HG02759 (cell line): Measurements from ENCODE around the gene IMP4.

Experiments used
- ATAC-seq: cut with Tn5 transposase; IDR thresholded peaks from one replicate; pipeline ENCODE4 v1.9.1; 2021; ENCODE audit warnings: mild to moderate bottlenecking, moderate library complexity; ENCODE audit not compliant: unreplicated experiment

IMP4 gene

DNA sequence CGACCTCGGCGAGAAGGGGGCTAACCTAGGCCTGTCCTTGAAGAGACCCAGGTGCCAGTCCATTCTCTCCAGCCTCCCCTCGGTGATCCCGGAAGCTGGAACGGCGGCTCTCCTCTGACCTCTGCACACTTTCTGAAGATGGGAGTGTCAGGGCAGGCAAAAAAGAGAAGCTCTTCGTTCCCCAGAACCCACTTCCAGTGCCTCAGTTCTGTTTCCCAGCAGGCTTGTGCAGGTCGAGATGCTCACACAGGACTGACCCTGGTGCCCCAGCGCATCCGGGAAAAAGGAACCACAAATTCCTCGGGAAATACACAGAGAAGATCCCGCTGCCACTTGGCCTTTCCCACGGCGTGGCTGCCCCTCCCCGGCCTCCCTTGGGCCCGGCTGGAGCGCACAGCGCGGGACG lies 12.5 kb downstream of the IMP4 start:
- ATAC-seq = no peak

DNA sequence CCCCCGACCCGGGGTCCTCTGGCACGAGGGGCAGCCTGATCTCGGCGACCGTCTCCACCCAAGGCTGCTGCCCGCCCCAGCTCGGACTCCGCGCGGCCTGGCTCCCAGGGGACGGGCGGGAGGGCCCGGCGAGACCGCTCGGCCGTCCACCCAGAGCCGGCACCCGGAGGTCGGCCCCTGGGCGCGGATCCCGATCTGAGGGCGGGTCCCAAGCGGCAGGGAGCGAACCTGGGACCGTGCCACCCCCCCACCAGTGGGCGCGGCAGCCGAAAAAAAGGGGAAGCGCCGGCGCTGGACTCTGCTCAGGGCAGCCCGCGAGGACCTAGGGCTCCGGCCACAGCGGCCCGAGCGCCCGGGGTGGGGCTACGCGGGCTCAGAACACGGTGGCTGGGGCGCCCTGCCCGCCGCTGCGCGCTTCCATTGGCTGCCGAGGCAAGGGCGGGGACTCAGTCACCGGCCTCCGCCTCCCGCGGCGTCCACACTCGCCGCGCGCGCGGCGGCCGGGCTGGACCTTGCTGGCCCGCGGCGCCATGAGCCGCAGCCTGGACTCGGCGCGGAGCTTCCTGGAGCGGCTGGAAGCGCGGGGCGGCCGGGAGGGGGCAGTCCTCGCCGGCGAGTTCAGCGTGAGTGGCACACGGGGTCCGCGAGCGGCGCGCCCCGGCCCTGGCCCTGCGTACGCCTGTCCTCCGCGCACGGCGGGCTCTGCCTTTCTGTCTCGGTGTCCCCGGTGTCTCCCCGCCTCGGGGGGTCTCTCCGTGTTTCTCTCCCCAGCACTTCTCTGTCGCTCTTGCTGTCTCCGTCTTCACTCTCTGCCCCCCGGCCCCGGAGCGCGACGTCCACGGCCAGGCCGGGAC lies 13.1 kb downstream of the IMP4 start, which contains the start of gene PTPN18:
Gene PTPN18, plus strand, starts transcription at position 479 of the 854 bp plus-strand sequence. Its CDS starts 52 bp downstream, at position 531.
- ATAC-seq = peak; percentile 92

DNA sequence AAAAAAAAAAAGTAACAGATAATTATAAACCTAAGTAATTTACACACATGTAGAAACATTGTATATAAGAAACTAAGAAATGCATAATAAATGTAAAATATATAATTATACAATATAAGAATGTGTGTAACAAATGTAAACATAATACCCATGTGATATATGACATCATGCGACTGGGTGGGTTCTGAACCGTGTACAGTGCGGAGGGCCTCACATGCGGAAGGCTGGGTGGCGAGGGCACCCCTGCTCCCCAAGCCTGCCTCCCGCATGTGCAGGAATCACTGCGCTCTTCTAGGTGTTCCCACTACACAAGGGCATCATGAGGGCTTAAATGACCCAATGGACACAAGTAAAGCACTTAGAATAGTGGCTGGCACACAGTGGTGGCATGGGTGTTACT lies 15.2 kb downstream of the IMP4 start:
- ATAC-seq = no peak

GRCh38 chr2:130358420-130359350 lies 16.0 kb downstream of the IMP4 start:
- ATAC-seq = no peak

GRCh38 chr2:130359466-130359865 lies 16.8 kb downstream of the IMP4 start:
- ATAC-seq = no peak

DNA sequence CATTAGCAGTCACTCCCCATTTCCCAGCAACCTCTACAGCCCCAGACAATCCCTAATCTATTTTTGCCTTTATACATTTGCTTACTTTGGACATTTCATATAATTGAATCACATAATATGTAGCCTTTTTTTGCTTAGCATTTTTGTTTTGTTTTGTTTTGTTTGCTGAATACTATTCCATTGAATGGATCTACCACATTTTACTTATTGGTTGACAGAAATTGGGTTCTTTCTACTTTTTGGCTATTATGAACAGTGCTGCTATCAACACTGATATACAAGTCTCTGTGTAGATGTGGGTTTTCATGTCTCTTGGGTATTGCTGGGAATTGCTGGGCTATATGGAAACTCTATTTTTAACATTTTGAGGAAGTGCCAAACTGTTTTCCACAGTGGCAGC lies 20.8 kb downstream of the IMP4 start:
- no peak for ATAC-seq

DNA sequence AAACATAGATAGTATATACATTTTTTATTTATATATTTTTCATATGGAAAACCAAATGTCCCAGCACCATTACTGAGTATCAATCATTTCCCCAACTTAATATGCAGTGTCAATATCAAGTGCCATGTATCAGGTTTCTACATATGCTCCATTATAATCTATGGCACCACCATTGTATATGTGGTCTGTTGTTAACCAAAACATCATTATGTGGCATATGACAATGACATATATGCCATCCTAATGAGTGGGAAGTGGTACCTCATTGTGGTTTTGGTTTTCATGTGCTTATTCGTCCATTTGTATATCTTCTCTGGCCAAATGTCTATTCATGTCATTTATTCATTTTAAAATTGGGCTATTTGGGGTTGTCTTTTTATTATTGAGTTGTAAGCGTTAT lies 22.4 kb downstream of the IMP4 start:
- no peak for ATAC-seq

DNA sequence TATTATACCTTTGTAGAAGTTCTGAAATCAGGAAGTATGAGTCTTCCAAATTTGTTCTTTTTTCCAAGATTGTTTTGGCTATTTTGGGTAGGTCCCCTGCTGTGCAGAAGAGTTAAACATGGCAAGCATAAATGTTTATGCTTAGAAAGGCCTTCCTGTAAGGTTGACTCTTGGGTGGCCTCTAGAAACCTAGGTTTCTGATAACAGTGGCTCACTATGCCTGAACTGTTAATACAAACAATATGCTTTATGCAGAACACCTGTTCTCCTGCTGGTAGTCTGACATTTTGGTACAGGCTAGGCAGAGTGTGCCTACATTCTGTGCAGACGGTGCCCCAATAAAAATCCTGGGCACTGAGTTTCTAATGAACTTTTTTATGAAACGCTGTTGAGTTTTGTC lies 23.3 kb downstream of the IMP4 start:
- no peak for ATAC-seq

- no peak for ATAC-seq
Observed at GRCh38 chr2:130366720-130367119, 24.0 kb downstream of the IMP4 start.

GRCh38 chr2:130368786-130369185 lies 26.1 kb downstream of the IMP4 start:
- ATAC-seq = no peak

- ATAC-seq = no peak
Observed at GRCh38 chr2:130369311-130369964, 26.7 kb downstream of the IMP4 start.

- ATAC-seq = no peak
Observed at GRCh38 chr2:130369965-130370341, 27.3 kb downstream of the IMP4 start.

DNA sequence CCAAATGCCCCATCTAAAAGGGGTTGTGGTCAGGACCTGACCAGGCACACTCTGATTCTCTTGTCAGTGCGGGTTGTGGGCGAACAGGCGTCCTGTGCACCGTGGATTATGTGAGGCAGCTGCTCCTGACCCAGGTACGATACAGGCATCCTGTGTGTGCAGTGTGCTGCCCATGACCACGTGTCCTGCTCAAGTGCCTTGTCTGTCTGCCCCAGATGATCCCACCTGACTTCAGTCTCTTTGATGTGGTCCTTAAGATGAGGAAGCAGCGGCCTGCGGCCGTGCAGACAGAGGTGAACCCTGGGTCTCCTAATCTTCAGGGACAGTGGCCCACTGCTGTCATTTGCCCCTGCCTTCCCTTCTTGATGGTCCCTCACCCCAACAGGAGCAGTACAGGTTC lies 27.8 kb downstream of the IMP4 start:
- no peak for ATAC-seq

- peak; percentile 24 for ATAC-seq
Observed at GRCh38 chr2:130371723-130372054, 29.0 kb downstream of the IMP4 start.

DNA sequence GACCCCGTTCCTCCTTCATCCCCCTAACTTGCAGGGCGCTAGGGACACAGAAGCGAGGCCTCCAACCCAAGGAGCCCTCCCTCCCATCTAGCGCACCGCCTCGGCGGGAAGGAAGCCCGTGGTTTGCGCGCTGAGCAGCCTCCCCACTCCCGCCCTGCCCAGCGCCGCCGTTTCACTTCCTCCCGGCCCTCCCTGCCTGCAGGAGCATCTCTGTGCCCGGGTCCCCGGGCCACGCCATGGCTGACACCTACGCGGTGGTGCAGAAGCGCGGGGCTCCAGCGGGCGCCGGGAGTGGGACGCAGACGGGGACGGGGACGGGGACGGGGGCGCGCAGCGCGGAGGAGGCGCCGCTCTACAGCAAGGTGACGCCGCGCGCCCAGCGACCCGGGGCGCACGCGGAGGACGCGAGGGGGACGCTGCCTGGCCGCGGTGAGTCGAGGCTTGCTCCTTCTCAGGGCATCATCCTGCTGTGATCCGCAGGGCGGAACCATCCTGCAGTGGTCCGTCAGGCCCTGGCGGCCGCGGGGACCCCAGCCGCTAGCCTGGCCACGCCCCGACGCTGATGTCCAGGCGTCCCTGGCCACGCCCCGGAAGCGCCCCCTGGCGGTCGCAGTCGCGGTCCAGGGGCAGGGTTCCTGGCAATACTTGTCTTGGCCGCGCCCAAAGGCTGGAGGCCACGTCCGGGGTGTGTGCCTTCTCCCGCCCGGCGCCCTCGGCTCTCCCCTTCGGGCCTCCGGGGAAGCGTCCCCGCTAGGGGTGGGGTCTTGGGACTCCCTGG lies 29.5 kb downstream of the IMP4 start:
- peak; percentile 82 for ATAC-seq

- ATAC-seq = peak; percentile 0
Observed at GRCh38 chr2:130372833-130373807, 30.4 kb downstream of the IMP4 start.

DNA sequence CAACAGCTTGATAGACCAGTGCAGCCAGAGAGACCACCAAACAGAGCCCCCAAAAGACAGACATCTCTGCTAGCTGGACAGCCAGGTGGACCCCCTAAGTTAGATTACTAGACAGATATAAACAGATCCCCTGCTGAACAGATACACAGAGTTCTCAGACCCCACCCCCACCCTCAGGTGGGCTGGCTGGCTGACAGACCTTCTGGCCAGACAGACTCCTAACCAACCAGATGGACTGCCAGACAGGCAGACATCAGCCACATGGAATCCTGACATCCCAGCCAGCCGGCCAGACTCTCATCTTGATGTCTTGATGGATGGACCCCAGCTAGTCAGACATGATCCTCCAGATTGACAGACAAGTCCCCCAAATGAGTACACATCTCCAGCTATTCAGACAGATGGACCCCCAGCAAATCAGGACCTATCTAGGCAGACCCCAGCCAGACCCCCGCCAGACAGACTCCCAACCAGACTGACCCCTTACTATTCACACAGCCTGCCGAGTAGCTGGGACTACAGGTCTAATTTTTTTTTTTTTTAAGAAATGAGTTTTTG lies 31.2 kb downstream of the IMP4 start:
- no peak for ATAC-seq

GRCh38 chr2:130374587-130375290 lies 32.0 kb downstream of the IMP4 start:
- ATAC-seq = no peak
